Measurements from ENCODE around the gene PLCB1.

Gene PLCB1

DNA sequence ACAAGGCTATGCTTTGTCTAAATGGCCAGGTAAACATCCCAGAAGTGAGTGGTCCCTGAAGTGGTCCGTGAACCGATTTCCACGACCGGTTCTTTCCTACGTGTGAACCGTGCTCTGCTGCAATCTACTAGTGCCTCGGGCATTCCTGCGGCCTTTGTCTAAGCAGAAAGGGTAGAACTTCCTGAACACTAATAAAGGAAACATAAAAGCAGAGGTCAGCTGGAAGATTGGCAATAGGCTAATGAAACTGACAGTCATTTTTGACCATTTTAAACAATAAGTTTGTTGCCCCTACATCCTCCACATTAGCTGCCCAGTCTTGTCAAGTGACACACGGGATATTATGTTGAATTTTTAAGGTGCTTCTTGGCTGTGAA lies 410.0 kb downstream of the PLCB1 start:
- TF ChIP-seq, protein P1, sequence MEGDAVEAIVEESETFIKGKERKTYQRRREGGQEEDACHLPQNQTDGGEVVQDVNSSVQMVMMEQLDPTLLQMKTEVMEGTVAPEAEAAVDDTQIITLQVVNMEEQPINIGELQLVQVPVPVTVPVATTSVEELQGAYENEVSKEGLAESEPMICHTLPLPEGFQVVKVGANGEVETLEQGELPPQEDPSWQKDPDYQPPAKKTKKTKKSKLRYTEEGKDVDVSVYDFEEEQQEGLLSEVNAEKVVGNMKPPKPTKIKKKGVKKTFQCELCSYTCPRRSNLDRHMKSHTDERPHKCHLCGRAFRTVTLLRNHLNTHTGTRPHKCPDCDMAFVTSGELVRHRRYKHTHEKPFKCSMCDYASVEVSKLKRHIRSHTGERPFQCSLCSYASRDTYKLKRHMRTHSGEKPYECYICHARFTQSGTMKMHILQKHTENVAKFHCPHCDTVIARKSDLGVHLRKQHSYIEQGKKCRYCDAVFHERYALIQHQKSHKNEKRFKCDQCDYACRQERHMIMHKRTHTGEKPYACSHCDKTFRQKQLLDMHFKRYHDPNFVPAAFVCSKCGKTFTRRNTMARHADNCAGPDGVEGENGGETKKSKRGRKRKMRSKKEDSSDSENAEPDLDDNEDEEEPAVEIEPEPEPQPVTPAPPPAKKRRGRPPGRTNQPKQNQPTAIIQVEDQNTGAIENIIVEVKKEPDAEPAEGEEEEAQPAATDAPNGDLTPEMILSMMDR (IDR thresholded peaks at IDR 0.05; ENCODE audit: low read depth, low read length): no peak

DNA sequence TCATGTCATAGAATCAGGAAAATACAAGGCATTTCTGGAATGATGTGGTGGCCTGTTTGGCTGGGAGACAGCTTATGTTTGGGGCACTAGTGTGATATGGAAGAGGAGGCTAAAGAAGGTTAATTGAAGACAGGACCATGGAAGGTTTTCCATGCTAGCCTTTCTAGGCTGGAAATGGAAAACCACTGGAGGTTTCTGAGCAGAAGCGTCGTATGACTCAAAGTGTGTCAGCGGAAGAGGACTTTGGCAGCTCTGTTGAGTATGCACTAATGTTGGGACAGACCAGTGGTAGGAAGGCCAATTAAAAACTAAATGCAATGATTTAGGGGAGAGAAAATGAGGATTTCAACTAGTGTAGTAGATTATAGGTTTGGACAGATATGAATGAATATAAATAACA lies 413.1 kb downstream of the PLCB1 start:
- no peak for DNase-seq
- TF ChIP-seq, protein P1 (IDR thresholded peaks at IDR 0.05; ENCODE audit: low read depth, low read length): no peak
- no peak overlapping the region for H3K27ac ChIP-seq
- H3K9me3 ChIP-seq (ENCODE audit: severe bottlenecking): no peaks in the 10 kb centered on the region
- H3K4me3 ChIP-seq (ENCODE audit: low read depth, low read length): no peak overlapping the region
- H3K36me3 ChIP-seq: no peaks in the 10 kb centered on the region
- H3K27me3 ChIP-seq (ENCODE audit: insufficient read depth, low read depth, severe bottlenecking): no peaks in the 10 kb centered on the region

More for the DNA sequence above, 410.0 kb downstream of the PLCB1 start:
- H3K27me3 ChIP-seq (ENCODE audit: insufficient read depth, low read depth, severe bottlenecking): no peaks in the 10 kb centered on the region
- no peaks in the 10 kb centered on the region for H3K9me3 ChIP-seq (ENCODE audit: severe bottlenecking)
- H3K27ac ChIP-seq: no peak overlapping the region
- no peak overlapping the region for H3K4me3 ChIP-seq (ENCODE audit: low read depth, low read length)
- no peaks in the 10 kb centered on the region for H3K36me3 ChIP-seq
- DNase-seq: no peak

DNA sequence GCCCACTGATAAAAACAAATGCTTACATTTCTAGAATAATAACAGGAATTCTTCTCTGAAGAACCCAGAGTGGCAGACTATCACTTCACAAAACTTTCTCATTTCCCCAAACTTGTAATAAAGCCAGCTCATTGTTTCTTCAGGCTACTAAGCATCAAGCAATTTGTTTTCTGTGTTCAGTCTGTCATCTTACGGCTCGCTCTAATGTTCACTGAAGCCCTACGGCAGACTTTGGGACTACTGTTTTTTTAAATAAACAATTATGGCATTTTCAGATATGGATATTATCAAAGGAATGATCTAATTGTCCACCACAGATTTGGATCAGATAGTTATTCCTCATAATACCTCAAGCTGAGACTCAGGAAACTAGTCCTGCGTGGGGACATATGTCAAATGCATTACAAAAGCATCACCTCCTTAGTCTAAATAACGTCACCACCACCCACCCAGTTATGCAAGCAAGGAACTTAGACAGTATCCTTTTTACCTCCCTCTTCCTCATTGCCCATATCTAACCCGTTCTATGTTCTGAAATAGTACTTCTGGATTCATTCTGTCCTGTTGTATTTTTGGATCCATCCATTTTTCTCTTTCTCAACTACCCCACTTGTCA lies 415.1 kb downstream of the PLCB1 start:
- DNase-seq: no peak
- TF ChIP-seq, protein P1 (IDR thresholded peaks at IDR 0.05; ENCODE audit: low read depth, low read length): no peak
- H3K4me3 ChIP-seq (ENCODE audit: low read depth, low read length): no peak overlapping the region
- H3K27me3 ChIP-seq (ENCODE audit: insufficient read depth, low read depth, severe bottlenecking): no peaks in the 10 kb centered on the region
- H3K27ac ChIP-seq: no peak overlapping the region
- no peaks in the 10 kb centered on the region for H3K9me3 ChIP-seq (ENCODE audit: severe bottlenecking)
- H3K36me3 ChIP-seq: no peaks in the 10 kb centered on the region

DNA sequence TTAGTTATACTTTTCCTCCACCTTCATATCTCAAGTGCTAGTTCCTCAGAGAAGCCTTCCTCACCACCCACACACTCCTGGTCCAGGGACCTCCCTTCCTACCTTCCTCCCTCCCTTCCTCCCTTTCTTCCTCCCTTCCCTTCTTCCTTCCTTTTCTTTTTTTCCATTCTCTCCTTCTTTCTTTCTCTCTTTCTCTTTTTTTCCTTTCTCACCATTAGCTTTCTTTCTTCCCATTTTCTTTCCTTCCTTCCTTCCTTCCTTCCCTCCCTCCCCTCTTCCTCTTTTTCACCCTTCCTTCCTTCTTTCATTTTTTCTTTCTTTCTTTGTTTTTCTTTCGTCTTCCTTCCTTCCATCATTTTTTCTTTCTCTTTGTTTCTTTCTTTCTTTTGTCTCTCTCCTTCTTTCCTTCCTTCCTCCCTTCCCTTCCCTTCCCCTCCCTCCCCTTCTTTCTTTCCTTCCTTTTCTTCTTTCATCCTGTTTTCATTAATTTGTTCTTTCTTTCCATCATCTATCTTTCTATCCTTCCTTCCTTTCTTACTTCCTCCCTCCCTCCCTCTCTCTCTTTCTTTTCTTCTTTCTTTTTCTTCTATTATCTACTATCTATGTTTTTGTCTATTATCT lies 416.0 kb downstream of the PLCB1 start:
- no peaks in the 10 kb centered on the region for H3K36me3 ChIP-seq
- H3K27ac ChIP-seq: no peak overlapping the region
- TF ChIP-seq, protein P1 (IDR thresholded peaks at IDR 0.05; ENCODE audit: low read depth, low read length): no peak
- no peak for DNase-seq
- H3K27me3 ChIP-seq (ENCODE audit: insufficient read depth, low read depth, severe bottlenecking): no peaks in the 10 kb centered on the region
- H3K4me3 ChIP-seq (ENCODE audit: low read depth, low read length): no peak overlapping the region
- no peaks in the 10 kb centered on the region for H3K9me3 ChIP-seq (ENCODE audit: severe bottlenecking)

DNA sequence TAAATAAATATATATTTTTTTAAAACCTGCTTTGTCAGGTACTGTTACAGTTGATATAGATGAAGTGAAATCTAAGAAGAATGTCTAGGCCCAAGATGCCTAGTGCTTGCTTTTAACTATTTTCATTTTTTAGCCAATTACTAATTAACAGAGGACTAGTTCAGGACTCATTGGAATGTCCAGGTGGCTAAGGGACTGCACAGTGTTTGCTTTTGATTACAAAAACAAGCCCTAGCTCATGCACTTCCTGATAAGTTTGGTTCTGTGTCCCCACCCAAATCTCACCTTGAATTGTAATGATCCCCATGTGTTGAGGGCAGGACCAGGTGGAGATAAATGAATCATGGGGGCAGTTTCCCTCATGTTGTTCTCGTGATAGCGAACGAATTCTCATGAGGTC lies 417.1 kb downstream of the PLCB1 start:
- Histone ChIP-seq H3K9me3 (ENCODE audit: severe bottlenecking) (no peaks in the 10 kb centered on the region), H3K27ac (no peak overlapping the region), H3K27me3 (ENCODE audit: insufficient read depth, low read depth, severe bottlenecking) (no peaks in the 10 kb centered on the region), H3K4me3 (ENCODE audit: low read depth, low read length) (no peak overlapping the region), H3K36me3 (no peaks in the 10 kb centered on the region)
- no peak for DNase-seq
- TF ChIP-seq, protein P1 (IDR thresholded peaks at IDR 0.05; ENCODE audit: low read depth, low read length): no peak

DNA sequence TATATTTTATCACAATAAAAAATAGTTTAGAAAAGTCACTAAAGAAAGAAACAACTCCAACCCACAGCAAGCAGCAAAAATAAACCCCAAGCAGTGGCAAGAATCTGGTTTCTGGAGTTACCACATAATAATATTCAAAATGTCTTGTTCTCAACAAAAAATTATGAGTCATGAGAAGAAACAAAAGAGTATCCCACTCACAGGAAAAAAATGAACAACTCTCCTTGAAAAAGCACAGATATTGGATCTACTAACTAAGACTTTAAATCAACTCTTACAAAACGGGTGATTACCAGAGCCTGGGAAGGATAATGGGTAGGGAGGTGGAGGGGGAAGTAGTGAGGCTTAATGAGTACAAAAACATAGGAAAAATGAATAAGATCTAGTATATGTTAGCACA lies 425.6 kb downstream of the PLCB1 start:
- H3K4me3 ChIP-seq (ENCODE audit: low read depth, low read length): no peak overlapping the region
- H3K27ac ChIP-seq: no peak overlapping the region
- H3K9me3 ChIP-seq (ENCODE audit: severe bottlenecking): peaks cover 4% of the 10 kb centered on the region
- no peak for DNase-seq
- no peaks in the 10 kb centered on the region for H3K36me3 ChIP-seq
- H3K27me3 ChIP-seq (ENCODE audit: insufficient read depth, low read depth, severe bottlenecking): no peaks in the 10 kb centered on the region
- TF ChIP-seq, protein P1 (IDR thresholded peaks at IDR 0.05; ENCODE audit: low read depth, low read length): no peak
